ENCODE measurements around the gene TRIB2. TPM values are rescaled to one million over a fixed set of nuclear protein-coding genes. Genes with fewer than 3 reads are reported as not detected.

TRIB2 gene
- total RNA-seq, 1 experiment from 2014 or later: 100.0 TPM

DNA sequence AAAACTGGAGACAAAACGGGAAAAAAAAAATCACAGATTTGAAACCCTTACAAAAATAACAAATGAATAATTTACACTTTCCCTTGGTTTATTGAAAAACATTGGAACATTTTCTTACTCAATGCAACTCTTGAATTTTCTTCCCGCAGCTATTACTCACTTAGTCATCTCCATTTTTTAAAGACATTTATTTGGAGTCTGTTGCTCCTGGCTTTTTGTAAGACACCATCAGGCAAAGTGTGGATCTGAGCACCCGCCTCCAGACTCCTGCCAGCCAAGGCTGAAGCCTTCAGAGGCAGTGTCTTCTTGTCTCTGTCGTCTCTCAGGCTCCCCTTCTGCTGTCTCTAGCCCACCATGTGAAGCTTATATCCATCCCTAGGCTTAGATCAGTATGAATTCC lies 46.2 kb downstream of the TRIB2 start:
- Histone ChIP-seq H3K4me1 (ENCODE audit: insufficient read depth, low read length, poor library complexity, severe bottlenecking) (peaks cover 19% of the 10 kb centered on the region), H3K4me3 (ENCODE audit: low read depth, low read length, poor library complexity, severe bottlenecking) (no peak overlapping the region), H3K36me3 (ENCODE audit: insufficient read depth, low read length, poor library complexity, severe bottlenecking) (no peaks in the 10 kb centered on the region), H3K27ac (ENCODE audit: low read depth, low read length, poor library complexity, severe bottlenecking) (no peak overlapping the region), H3K27me3 (replicated peaks; ENCODE audit: insufficient read depth, low read depth, low read length, poor library complexity) (peaks cover 4% of the 10 kb centered on the region), H3K9me3 (ENCODE audit: low read depth, low read length, poor library complexity, severe bottlenecking) (no peaks in the 10 kb centered on the region)
- intact Hi-C loops (cut with micrococcal nuclease; ENCODE audit: unreplicated experiment): no loop called here
- no TSS peak for BruUV-seq (replicated peaks)
- POLR2A ChIA-PET (ENCODE audit: low non-redundant PET): no interaction called here
- TF ChIP-seq EZH2 (IDR thresholded peaks at IDR 0.05; ENCODE audit: borderline replicate concordance, low read depth, low read length, poor library complexity, severe bottlenecking): no peak
- TF ChIP-seq, protein P1, sequence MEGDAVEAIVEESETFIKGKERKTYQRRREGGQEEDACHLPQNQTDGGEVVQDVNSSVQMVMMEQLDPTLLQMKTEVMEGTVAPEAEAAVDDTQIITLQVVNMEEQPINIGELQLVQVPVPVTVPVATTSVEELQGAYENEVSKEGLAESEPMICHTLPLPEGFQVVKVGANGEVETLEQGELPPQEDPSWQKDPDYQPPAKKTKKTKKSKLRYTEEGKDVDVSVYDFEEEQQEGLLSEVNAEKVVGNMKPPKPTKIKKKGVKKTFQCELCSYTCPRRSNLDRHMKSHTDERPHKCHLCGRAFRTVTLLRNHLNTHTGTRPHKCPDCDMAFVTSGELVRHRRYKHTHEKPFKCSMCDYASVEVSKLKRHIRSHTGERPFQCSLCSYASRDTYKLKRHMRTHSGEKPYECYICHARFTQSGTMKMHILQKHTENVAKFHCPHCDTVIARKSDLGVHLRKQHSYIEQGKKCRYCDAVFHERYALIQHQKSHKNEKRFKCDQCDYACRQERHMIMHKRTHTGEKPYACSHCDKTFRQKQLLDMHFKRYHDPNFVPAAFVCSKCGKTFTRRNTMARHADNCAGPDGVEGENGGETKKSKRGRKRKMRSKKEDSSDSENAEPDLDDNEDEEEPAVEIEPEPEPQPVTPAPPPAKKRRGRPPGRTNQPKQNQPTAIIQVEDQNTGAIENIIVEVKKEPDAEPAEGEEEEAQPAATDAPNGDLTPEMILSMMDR (conservative IDR thresholded peaks at IDR 0.05; ENCODE audit: low read depth, low read length): no peak
- DNase-seq (ENCODE audit: low spot score): no peak
- CTCF ChIA-PET: no interaction called here

DNA sequence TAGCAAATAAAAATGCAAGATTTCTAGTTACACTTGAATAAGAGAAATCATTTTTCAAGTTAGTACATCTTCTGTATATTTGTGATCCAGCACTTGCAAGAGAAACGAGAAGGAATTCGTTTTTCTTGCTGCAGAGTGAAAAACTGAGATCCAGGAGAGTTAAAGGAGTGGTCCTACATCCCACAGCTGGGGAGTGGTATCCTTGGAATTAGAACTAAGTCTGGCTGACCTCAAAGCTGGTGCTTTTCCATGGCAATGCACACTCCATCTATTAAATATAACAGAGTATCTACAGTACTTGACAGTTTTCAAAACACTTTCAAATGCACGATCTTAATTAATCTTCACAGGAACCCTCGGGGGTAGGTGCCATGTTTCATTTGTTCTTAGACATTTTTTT lies 46.8 kb downstream of the TRIB2 start:
- ChIA-PET POLR2A (ENCODE audit: low non-redundant PET) (no interaction called here), CTCF (no interaction called here)
- DNase-seq (ENCODE audit: low spot score): no peak
- no peak overlapping the region for H3K4me3 ChIP-seq (ENCODE audit: low read depth, low read length, poor library complexity, severe bottlenecking)
- intact Hi-C loops (cut with micrococcal nuclease; ENCODE audit: unreplicated experiment): no loop called here
- H3K9me3 ChIP-seq (ENCODE audit: low read depth, low read length, poor library complexity, severe bottlenecking): no peaks in the 10 kb centered on the region
- no peak for TF ChIP-seq EZH2 (IDR thresholded peaks at IDR 0.05; ENCODE audit: borderline replicate concordance, low read depth, low read length, poor library complexity, severe bottlenecking)
- TF ChIP-seq, protein P1 (conservative IDR thresholded peaks at IDR 0.05; ENCODE audit: low read depth, low read length): no peak
- peaks cover 19% of the 10 kb centered on the region for H3K4me1 ChIP-seq (ENCODE audit: insufficient read depth, low read length, poor library complexity, severe bottlenecking)
- no peak overlapping the region for H3K27ac ChIP-seq (ENCODE audit: low read depth, low read length, poor library complexity, severe bottlenecking)
- H3K27me3 ChIP-seq (replicated peaks; ENCODE audit: insufficient read depth, low read depth, low read length, poor library complexity): peaks cover 10% of the 10 kb centered on the region
- no peaks in the 10 kb centered on the region for H3K36me3 ChIP-seq (ENCODE audit: insufficient read depth, low read length, poor library complexity, severe bottlenecking)
- no TSS peak for BruUV-seq (replicated peaks)

DNA sequence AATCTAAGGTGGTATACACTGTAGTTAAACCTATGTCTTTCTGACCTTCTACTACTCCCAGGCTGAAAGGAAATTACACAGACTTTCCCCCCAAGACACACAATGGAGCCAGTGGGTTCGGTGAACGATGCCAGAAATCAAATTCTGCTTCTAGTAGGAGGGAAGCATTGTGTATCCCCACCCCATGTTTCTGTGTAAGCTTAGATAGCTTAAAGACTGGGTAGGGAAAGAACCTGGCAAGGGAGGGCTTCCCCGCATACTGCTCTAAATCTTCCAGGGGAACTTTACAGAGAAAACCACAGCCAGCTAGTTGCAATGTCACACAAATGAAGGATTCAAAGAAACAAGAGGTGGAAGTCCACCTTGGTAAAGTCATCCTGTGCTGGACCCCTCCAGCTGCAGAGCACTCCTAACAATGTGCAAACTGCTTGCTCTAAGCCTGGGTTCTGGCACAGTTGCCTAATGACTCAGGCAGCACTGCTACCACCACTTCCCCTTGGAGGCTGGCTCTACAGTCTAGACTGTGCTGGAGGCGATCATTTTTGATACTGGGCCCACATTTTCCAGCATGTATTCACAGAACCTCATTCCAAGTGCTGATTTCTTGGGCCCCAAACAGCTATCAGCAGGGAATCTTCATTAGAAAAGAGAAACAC lies 47.5 kb downstream of the TRIB2 start:
- peaks cover 19% of the 10 kb centered on the region for H3K4me1 ChIP-seq (ENCODE audit: insufficient read depth, low read length, poor library complexity, severe bottlenecking)
- DNase-seq (ENCODE audit: low spot score): no peak
- no peaks in the 10 kb centered on the region for H3K9me3 ChIP-seq (ENCODE audit: low read depth, low read length, poor library complexity, severe bottlenecking)
- H3K4me3 ChIP-seq (ENCODE audit: low read depth, low read length, poor library complexity, severe bottlenecking): no peak overlapping the region
- intact Hi-C loops (cut with micrococcal nuclease; ENCODE audit: unreplicated experiment): no loop called here
- H3K27me3 ChIP-seq (replicated peaks; ENCODE audit: insufficient read depth, low read depth, low read length, poor library complexity): peaks cover 17% of the 10 kb centered on the region
- no peak overlapping the region for H3K27ac ChIP-seq (ENCODE audit: low read depth, low read length, poor library complexity, severe bottlenecking)
- TF ChIP-seq EZH2 (IDR thresholded peaks at IDR 0.05; ENCODE audit: borderline replicate concordance, low read depth, low read length, poor library complexity, severe bottlenecking): no peak
- TF ChIP-seq, protein P1 (conservative IDR thresholded peaks at IDR 0.05; ENCODE audit: low read depth, low read length): no peak
- H3K36me3 ChIP-seq (ENCODE audit: insufficient read depth, low read length, poor library complexity, severe bottlenecking): no peaks in the 10 kb centered on the region
- BruUV-seq (replicated peaks): no TSS peak
- ChIA-PET POLR2A (ENCODE audit: low non-redundant PET) (no interaction called here), CTCF (no interaction called here)
